GM12873 (cell line): Measurements from ENCODE around the gene DAPL1.

ENCODE experiments used
- CTCF ChIP-seq: IDR thresholded peaks from 2 replicates; pipeline ENCODE4 v1.5.1; 2012; ENCODE audit warnings: low read depth, mild to moderate bottlenecking, moderate library complexity, low read length, control low read depth; ENCODE audit not compliant: insufficient read depth; ENCODE audit errors: missing control alignments

Gene DAPL1

GRCh38 chr2:158818511-158818910, 23.4 kb downstream of the DAPL1 start:
- TF ChIP-seq CTCF = no peak

GRCh38 chr2:158822193-158822592, 27.1 kb downstream of the DAPL1 start:
- TF ChIP-seq CTCF = no peak

GRCh38 chr2:158823486-158824237, 28.5 kb downstream of the DAPL1 start:
- no peak for TF ChIP-seq CTCF

GRCh38 chr2:158825021-158825420, 29.9 kb downstream of the DAPL1 start:
- no peak for TF ChIP-seq CTCF

- TF ChIP-seq CTCF = no peak
Measured at GRCh38 chr2:158826965-158827364, 31.8 kb downstream of the DAPL1 start.

GRCh38 chr2:158828378-158829164, 33.5 kb downstream of the DAPL1 start:
- no peak for TF ChIP-seq CTCF

- no peak for TF ChIP-seq CTCF
Measured at GRCh38 chr2:158829167-158829566, 34.0 kb downstream of the DAPL1 start.
